Effector memory CD8-positive, alpha-beta T cell (primary cell): Measurements from ENCODE around the gene CLDN7.

Experiments used
- ATAC-seq: fragments of 150-1000 bp; cut with Tn5 transposase; replicated peaks from 2 replicates; pipeline ENCODE4 v1.10.0; 2021; ENCODE audit warnings: mild to moderate bottlenecking, moderate library complexity
- DNase-seq, 3 experiments: peaks; one replicate each; pipeline ENCODE4 v3.0.0; 2021
- H3K27ac Mint-ChIP-seq, 2 donors: one replicate each; pipeline ENCODE4 v1.8.0; 2022; ENCODE audit warnings: mild to moderate bottlenecking in 2 of 2, mixed read lengths in 2 of 2, moderate library complexity in 2 of 2
- H3K27me3 Mint-ChIP-seq, 2 donors: one replicate each; pipeline ENCODE4 v1.8.0; 2022; ENCODE audit warnings: mixed read lengths in 2 of 2
- H3K36me3 Mint-ChIP-seq: one replicate; pipeline ENCODE4 v1.8.0; 2022; ENCODE audit warnings: mild to moderate bottlenecking, moderate library complexity, mixed read lengths; ENCODE audit not compliant: insufficient read depth
- H3K4me1 Mint-ChIP-seq, 2 donors: one replicate each; pipeline ENCODE4 v1.8.0; 2022; ENCODE audit warnings: low read depth in 2 of 2, mixed read lengths in 2 of 2
- H3K4me3 Mint-ChIP-seq, 2 donors: one replicate each; pipeline ENCODE4 v1.8.0; 2022; ENCODE audit warnings: mild to moderate bottlenecking in 2 of 2, mixed read lengths in 2 of 2, moderate library complexity in 2 of 2
- H3K9me3 Mint-ChIP-seq, 2 donors: one replicate each; pipeline ENCODE4 v1.8.0; 2022; ENCODE audit warnings: mixed read lengths in 2 of 2
- total RNA-seq, 9 experiments: gene quantifications; one replicate each; lab custom pipeline; 2026; lab: John Stamatoyannopoulos, UW

The CLDN7 gene, protein sequence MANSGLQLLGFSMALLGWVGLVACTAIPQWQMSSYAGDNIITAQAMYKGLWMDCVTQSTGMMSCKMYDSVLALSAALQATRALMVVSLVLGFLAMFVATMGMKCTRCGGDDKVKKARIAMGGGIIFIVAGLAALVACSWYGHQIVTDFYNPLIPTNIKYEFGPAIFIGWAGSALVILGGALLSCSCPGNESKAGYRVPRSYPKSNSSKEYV
- 0.18 to 1.8 (median 0.66) reads per million in 9 experiments for total RNA-seq

- DNase-seq (no peak), ATAC-seq (no peak)
- Mint-ChIP-seq H3K27me3 (peaks cover 24 to 40% of the 10 kb centered on the region in 2 donors), H3K9me3 (no peaks in the 10 kb centered on the region), H3K4me1 (peaks cover 17 to 19% of the 10 kb centered on the region in 2 donors), H3K4me3 (peak within 1 kb of the TSS; percentile 75 to 80), H3K27ac (peak within 1 kb of the TSS; percentile 44 to 73), H3K36me3 (peaks cover 19% of the 10 kb centered on the region)
Measured at GRCh38 chr17:7262192-7262934, at the start of gene CLDN7. TSS of gene CLDN7 (minus strand) at chr17:7262478. CDS start at chr17:7262043, 435 bp downstream.

- Mint-ChIP-seq H3K27ac (peak overlapping the region; percentile 92 to 99), H3K4me3 (peak overlapping the region; percentile 82 to 90), H3K4me1 (peaks cover 61 to 62% of the 10 kb centered on the region in 2 donors), H3K27me3 (no peaks in the 10 kb centered on the region), H3K36me3 (peaks cover 89% of the 10 kb centered on the region), H3K9me3 (no peaks in the 10 kb centered on the region)
- ATAC-seq (no peak), DNase-seq (no peak)
Measured at GRCh38 chr17:7311110-7311705, 48.9 kb upstream of the CLDN7 start.

DNA sequence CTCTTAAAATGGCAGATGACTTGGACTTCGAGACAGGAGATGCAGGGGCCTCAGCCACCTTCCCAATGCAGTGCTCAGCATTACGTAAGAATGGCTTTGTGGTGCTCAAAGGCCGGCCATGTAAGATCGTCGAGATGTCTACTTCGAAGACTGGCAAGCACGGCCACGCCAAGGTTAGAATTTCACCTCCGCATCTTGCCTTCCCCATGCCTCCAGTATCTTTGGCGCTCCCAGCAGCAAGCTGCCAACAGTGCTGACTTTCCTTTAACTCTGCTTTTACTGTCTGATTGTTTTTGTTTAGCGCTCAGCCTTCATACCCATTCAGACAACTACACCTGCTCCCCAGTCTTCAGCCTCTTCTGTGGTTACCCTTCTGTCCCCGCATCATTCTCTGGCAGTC lies 47.4 kb upstream of the CLDN7 start:
- H3K9me3 Mint-ChIP-seq: no peaks in the 10 kb centered on the region
- H3K27me3 Mint-ChIP-seq: no peaks in the 10 kb centered on the region
- peak overlapping the region; percentile 82 to 90 for H3K4me3 Mint-ChIP-seq
- H3K4me1 Mint-ChIP-seq: peaks cover 53 to 55% of the 10 kb centered on the region in 2 donors
- peak overlapping the region; percentile 92 to 99 for H3K27ac Mint-ChIP-seq
- DNase-seq (no peak), ATAC-seq (no peak)
- peaks cover 78% of the 10 kb centered on the region for H3K36me3 Mint-ChIP-seq

DNA sequence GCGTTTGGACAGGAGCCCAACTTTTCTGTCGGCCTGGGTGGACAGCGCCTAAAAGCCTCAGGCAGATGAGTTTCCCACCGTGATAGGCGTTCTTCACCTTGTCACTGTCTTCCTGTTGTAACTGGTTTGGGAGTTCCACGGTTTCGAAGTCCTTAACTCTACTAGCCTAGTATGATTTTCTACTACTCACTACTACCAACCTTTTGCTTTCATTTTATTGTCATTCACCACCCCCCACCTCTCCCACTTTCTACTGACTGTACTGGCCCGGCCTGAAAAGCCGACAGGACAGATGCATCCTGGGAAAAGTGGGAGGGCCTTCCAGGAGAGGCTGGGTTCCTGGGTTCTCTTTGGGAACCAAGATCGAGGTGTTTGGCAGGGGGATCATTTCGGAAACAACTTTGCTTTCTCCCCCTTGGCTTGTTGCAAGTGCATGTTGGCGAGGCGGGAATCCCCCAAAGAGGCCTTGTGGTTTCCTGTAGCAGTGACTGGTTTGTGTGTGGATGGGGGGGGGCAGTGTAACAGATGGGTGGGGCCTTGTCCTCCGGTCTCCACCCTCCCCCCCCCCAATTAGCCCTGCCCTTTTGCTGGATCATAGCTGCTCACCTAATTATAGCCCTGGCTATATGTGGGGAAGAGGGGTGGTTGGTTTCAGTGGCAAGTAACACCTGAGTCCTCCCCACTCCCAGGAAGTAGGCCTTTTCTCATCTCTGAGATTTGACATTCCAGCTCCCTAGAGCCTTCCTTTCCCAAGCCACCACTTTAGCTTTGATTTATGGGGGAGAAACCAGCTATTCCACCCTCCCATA lies 46.6 kb upstream of the CLDN7 start:
- H3K27ac Mint-ChIP-seq: peak overlapping the region; percentile 92 to 99
- peaks cover 70% of the 10 kb centered on the region for H3K36me3 Mint-ChIP-seq
- ATAC-seq (peak; percentile 40), DNase-seq (peak; percentile 82 to 85 (median 83))
- H3K4me1 Mint-ChIP-seq: peaks cover 45 to 49% of the 10 kb centered on the region in 2 donors
- peak overlapping the region; percentile 82 to 90 for H3K4me3 Mint-ChIP-seq
- H3K27me3 Mint-ChIP-seq: no peaks in the 10 kb centered on the region
- H3K9me3 Mint-ChIP-seq: no peaks in the 10 kb centered on the region

- Mint-ChIP-seq H3K4me3 (peak overlapping the region; percentile 82 to 90), H3K9me3 (no peaks in the 10 kb centered on the region), H3K27ac (peak overlapping the region; percentile 92 to 99), H3K36me3 (peaks cover 62% of the 10 kb centered on the region), H3K4me1 (peaks cover 38 to 41% of the 10 kb centered on the region in 2 donors), H3K27me3 (no peaks in the 10 kb centered on the region)
- peak; percentile 36 to 57 (median 53) for DNase-seq
- ATAC-seq: peak; percentile 9
Measured at GRCh38 chr17:7307686-7308624, 45.7 kb upstream of the CLDN7 start.

DNA sequence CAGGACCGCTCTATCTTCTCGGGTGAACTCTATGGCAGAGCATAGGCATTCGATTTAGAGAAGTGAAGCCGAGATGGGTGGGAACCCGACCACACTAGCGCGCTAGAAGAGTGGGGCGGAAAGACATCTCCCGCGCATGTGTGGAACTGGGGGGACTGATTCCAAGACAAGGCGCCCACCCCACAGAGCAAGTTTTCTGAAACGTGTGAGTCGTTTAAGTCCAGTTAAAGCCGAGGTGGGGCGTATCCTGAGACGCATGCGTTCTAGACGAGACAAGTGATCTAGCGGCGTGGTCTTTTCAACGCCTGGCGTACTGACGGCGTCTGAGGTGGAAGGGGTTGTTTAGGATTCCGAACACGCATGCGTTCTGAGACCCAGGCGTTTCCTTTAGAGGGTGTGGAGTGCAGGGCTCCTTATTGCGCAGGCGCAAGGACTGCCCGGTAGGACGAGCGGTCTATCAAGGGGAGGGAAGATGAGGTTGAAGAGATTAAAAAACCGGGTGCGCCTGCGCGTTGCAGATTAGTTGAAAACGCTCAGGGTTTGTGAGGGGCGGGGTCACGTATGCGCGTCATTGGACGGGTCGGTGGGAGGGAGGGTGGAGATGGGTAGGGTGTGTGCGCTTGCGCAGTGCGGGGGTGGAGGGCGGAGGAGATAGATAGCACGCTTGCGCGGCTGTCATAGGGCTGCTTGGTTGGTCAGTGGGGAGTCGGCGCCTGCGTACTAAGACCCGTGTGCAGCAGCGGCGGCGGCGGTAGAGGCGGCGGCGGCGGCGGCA lies 44.8 kb upstream of the CLDN7 start, which contains the start of gene EIF5A:
TSS of gene EIF5A (plus strand) at position 718 of the 775 bp plus-strand sequence. CDS start 2,008 bp downstream, outside the sequence.
- Mint-ChIP-seq H3K4me3 (peak within 1 kb of the TSS; percentile 82 to 90), H3K36me3 (peaks cover 53% of the 10 kb centered on the region), H3K9me3 (no peaks in the 10 kb centered on the region), H3K27ac (peak within 1 kb of the TSS; percentile 92 to 99), H3K4me1 (peaks cover 30 to 34% of the 10 kb centered on the region in 2 donors), H3K27me3 (no peaks in the 10 kb centered on the region)
- DNase-seq: peak; percentile 99 to 100 (median 99)
- ATAC-seq: peak; percentile 64

DNA sequence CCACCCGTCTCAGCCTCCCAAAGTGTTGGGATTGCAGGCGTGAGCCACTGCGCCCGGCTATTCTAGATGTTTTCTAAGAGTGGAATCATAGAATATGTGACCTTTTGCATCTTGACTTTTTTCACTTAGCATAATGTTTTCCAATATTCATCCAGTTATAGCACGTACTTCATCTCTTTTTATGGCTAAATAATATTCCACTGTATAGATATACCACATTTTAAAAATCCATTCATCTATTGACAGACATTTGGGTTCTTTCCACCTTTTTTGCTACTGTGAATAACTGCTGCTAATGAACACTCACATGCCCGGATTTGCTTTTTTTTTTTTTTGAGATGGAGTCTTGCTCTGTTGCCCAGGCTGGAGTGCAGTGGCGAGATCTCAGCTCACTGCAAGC lies 41.9 kb upstream of the CLDN7 start:
- no peak overlapping the region for H3K4me3 Mint-ChIP-seq
- H3K36me3 Mint-ChIP-seq: peaks cover 25% of the 10 kb centered on the region
- DNase-seq (no peak), ATAC-seq (no peak)
- H3K9me3 Mint-ChIP-seq: no peaks in the 10 kb centered on the region
- H3K27ac Mint-ChIP-seq: no peak overlapping the region
- no peaks in the 10 kb centered on the region for H3K27me3 Mint-ChIP-seq
- H3K4me1 Mint-ChIP-seq: peaks cover 6 to 11% of the 10 kb centered on the region in 2 donors

DNA sequence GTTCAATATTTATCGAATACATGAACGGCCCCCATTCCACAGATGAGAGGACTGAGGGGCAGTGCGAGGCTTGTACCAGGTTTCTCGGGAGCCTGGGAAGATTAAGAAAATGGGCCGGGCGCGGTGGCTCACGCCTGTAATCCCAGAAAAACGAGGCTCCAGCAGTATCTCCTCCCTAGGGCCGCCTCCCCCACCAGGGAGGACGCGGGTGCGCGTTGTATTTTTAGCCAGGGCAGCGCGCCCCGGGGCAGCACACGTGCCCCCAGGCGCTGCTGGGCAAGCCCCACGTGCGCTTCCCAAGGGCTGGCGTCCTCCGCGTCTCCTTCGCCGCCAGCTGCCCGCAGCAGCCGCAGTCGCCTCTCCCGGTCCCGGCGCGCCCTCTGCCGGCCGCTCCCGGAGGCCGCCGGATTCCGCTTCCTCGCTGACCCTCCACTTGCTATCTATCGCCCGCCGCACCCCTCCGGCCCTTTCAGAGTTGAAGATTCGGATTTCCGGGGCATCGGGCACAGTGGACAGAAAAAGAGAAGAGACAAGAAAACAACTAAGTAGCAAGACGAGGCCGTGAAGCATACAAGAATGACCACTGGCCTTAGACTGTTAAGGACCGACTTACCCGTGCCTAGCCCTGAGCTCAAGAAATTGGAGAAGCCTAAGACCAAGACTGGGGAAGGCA lies 34.0 kb upstream of the CLDN7 start:
- peak; percentile 41 for ATAC-seq
- H3K9me3 Mint-ChIP-seq: no peaks in the 10 kb centered on the region
- peaks cover 10% of the 10 kb centered on the region for H3K36me3 Mint-ChIP-seq
- H3K27ac Mint-ChIP-seq: no peak overlapping the region
- peaks cover 15 to 19% of the 10 kb centered on the region in 2 donors for H3K4me1 Mint-ChIP-seq
- DNase-seq: peak in 2 of 3 experiments; percentile 55 to 63
- peaks cover 8 to 23% of the 10 kb centered on the region in 2 donors for H3K27me3 Mint-ChIP-seq
- H3K4me3 Mint-ChIP-seq: peak overlapping the region; percentile 43 to 92

DNA sequence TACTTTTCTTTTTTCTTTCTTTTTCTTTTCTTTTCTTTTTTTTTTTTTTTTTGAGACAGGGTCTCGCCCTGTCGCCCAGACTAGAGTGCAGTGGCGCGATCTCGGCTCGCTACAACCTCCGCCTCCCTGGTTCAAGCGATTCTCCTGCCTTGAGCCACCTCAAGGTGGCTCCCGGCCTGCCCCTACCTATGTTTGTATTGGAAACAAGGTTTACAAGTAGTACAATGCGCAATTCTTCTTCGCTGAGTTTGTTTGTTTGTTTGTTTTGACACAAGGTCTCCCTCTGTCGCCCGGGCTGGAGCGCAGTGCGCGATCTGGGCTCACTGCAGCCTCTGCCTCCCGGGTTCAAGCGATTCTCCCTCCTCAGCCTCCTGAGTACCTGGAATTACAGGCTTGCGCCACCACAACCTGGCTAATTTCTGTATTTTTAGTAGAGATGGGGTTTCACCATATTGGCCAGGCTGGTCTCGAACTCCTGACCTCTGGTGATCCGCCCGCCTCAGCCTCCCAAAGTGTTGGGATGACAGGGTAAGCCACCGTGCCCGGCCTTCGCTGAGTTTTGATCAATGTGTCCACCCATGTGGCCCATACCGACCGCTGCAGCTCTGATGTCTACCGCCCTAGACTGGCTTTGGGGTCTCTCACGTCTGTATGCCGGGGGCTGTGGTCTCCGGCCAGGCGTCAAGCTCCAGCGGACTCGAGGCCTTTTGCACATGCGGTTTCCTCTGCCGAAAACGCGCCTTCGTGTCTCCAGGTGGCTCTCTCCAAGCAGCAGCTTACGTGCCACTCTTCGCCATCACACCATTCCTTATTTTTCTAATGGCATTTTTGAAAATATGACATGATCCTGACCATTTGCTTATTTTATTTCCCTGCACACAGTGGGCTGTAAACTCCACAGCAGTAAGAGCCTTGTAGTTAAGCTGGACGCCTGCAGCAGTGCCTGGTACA lies 33.2 kb upstream of the CLDN7 start:
- Mint-ChIP-seq H3K27me3 (peaks cover 10 to 23% of the 10 kb centered on the region in 2 donors), H3K36me3 (peaks cover 10% of the 10 kb centered on the region), H3K9me3 (no peaks in the 10 kb centered on the region), H3K27ac (peak overlapping the region in 1 of 2 donors; percentile 93), H3K4me3 (peak overlapping the region; percentile 92 to 94), H3K4me1 (peaks cover 15 to 19% of the 10 kb centered on the region in 2 donors)
- DNase-seq: no peak
- no peak for ATAC-seq

- ATAC-seq (peak; percentile 79), DNase-seq (peak; percentile 48 to 67 (median 67))
- no peaks in the 10 kb centered on the region for H3K9me3 Mint-ChIP-seq
- H3K4me1 Mint-ChIP-seq: peaks cover 15 to 19% of the 10 kb centered on the region in 2 donors
- H3K27ac Mint-ChIP-seq: peak within 1 kb of the TSS; percentile 5 to 93
- peaks cover 10% of the 10 kb centered on the region for H3K36me3 Mint-ChIP-seq
- H3K27me3 Mint-ChIP-seq: peaks cover 17 to 23% of the 10 kb centered on the region in 2 donors
- H3K4me3 Mint-ChIP-seq: peak within 1 kb of the TSS; percentile 92 to 94
Measured at GRCh38 chr17:7294614-7295153, 32.4 kb upstream of the CLDN7 start, which contains the start of gene YBX2. TSS of gene YBX2 (minus strand) at chr17:7294639. CDS start at chr17:7294500, 139 bp downstream.
